ENCODE results near the gene CRY2. TPM values are rescaled to one million over a fixed set of nuclear protein-coding genes. Genes with fewer than 3 reads are reported as not detected.

The CRY2 gene
- total RNA-seq, 2 donors from 2014 or later: 19.8 to 20.1 TPM

DNA sequence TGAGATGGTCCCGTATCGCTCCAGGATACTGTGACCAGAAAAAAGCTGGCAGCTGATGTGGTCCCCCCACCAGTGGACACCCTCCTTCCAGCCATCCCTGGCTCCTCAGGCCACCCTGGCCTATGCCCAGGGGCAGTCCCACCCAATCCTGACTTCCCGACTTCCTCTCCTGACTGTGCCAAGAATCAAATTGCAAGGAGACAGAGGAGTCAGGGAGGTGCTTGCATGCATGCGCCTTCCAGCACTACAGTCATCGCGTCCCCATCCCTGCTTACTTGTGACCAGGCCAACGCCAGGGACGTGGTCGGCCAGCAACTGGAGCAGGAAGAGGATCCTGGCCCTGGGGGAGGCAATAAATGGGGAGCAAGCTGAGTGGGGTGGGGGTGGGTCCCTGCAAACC lies 63.3 kb downstream of the CRY2 start:
- no peak overlapping the region for H3K27ac Mint-ChIP-seq
- H3K4me3 Mint-ChIP-seq: no peak overlapping the region
- H3K27me3 ChIP-seq (ENCODE audit: control insufficient read depth, insufficient read depth, low read length, poor library complexity, severe bottlenecking): no peaks in the 10 kb centered on the region
- no peak overlapping the region for H3K9ac ChIP-seq (ENCODE audit: extremely low read depth, low read length, poor library complexity, severe bottlenecking)
- WGBS, 2 experiments (ENCODE audit: insufficient coverage in 1 of 2, insufficient read length in 1 of 2): 94 to 100% methylated on average over 6 to 9 of the region's 9 CpGs
- H3K4me3 ChIP-seq (ENCODE audit: low read length): no peak overlapping the region
- H3K9me3 Mint-ChIP-seq: no peaks in the 10 kb centered on the region
- no peak overlapping the region for H3K27ac ChIP-seq (ENCODE audit: low read depth, low read length)
- no peaks in the 10 kb centered on the region for H3K9me3 ChIP-seq (ENCODE audit: control insufficient read depth, low read length)
- peaks cover 16% of the 10 kb centered on the region for H3K36me3 Mint-ChIP-seq (ENCODE audit: low read depth)
- H3K4me1 Mint-ChIP-seq: no peaks in the 10 kb centered on the region
- DNase-seq: no peak
- H3K4me1 ChIP-seq (ENCODE audit: control insufficient read depth, insufficient read depth, low read length): no peaks in the 10 kb centered on the region
- H3K36me3 ChIP-seq (ENCODE audit: control insufficient read depth, insufficient read depth, low read length): peaks cover 24% of the 10 kb centered on the region
- TF ChIP-seq, protein P1, sequence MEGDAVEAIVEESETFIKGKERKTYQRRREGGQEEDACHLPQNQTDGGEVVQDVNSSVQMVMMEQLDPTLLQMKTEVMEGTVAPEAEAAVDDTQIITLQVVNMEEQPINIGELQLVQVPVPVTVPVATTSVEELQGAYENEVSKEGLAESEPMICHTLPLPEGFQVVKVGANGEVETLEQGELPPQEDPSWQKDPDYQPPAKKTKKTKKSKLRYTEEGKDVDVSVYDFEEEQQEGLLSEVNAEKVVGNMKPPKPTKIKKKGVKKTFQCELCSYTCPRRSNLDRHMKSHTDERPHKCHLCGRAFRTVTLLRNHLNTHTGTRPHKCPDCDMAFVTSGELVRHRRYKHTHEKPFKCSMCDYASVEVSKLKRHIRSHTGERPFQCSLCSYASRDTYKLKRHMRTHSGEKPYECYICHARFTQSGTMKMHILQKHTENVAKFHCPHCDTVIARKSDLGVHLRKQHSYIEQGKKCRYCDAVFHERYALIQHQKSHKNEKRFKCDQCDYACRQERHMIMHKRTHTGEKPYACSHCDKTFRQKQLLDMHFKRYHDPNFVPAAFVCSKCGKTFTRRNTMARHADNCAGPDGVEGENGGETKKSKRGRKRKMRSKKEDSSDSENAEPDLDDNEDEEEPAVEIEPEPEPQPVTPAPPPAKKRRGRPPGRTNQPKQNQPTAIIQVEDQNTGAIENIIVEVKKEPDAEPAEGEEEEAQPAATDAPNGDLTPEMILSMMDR (conservative IDR thresholded peaks at IDR 0.05): no peak
- no peaks in the 10 kb centered on the region for H3K27me3 Mint-ChIP-seq (ENCODE audit: insufficient read depth)

DNA sequence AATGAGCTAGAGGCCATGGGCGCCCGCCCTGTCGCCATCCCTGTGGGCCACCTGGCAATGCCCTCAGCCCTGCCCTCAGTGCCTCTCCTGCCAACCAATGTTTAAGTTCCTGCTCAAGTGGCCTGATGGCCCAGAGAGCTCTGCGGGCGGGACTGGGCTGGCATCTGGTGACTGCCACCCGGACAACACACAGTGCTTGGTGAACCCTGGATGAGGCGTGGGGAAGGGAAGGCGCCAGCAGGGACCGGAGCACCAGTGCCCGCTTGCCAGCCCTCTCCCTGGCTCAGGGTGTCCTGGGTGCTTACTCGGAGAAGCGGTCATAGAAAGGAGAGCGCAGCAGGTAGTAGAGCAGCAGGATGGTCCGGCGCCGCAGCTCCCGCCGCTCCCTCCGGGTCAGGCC lies 66.2 kb downstream of the CRY2 start:
- DNase-seq: no peak
- no peaks in the 10 kb centered on the region for H3K4me1 ChIP-seq (ENCODE audit: control insufficient read depth, insufficient read depth, low read length)
- Mint-ChIP-seq H3K27ac (no peak overlapping the region), H3K4me1 (no peaks in the 10 kb centered on the region), H3K9me3 (no peaks in the 10 kb centered on the region), H3K27me3 (ENCODE audit: insufficient read depth) (no peaks in the 10 kb centered on the region), H3K4me3 (no peak overlapping the region), H3K36me3 (ENCODE audit: low read depth) (peaks cover 24% of the 10 kb centered on the region)
- no peak overlapping the region for H3K9ac ChIP-seq (ENCODE audit: extremely low read depth, low read length, poor library complexity, severe bottlenecking)
- no peaks in the 10 kb centered on the region for H3K27me3 ChIP-seq (ENCODE audit: control insufficient read depth, insufficient read depth, low read length, poor library complexity, severe bottlenecking)
- H3K9me3 ChIP-seq (ENCODE audit: control insufficient read depth, low read length): no peaks in the 10 kb centered on the region
- H3K4me3 ChIP-seq (ENCODE audit: low read length): no peak overlapping the region
- H3K27ac ChIP-seq (ENCODE audit: low read depth, low read length): no peak overlapping the region
- WGBS, 2 experiments (ENCODE audit: insufficient coverage in 1 of 2, insufficient read length in 1 of 2): 94 to 97% methylated on average over 15 to 19 of the region's 19 CpGs
- TF ChIP-seq, protein P1 (conservative IDR thresholded peaks at IDR 0.05): no peak
- H3K36me3 ChIP-seq (ENCODE audit: control insufficient read depth, insufficient read depth, low read length): peaks cover 24% of the 10 kb centered on the region

DNA sequence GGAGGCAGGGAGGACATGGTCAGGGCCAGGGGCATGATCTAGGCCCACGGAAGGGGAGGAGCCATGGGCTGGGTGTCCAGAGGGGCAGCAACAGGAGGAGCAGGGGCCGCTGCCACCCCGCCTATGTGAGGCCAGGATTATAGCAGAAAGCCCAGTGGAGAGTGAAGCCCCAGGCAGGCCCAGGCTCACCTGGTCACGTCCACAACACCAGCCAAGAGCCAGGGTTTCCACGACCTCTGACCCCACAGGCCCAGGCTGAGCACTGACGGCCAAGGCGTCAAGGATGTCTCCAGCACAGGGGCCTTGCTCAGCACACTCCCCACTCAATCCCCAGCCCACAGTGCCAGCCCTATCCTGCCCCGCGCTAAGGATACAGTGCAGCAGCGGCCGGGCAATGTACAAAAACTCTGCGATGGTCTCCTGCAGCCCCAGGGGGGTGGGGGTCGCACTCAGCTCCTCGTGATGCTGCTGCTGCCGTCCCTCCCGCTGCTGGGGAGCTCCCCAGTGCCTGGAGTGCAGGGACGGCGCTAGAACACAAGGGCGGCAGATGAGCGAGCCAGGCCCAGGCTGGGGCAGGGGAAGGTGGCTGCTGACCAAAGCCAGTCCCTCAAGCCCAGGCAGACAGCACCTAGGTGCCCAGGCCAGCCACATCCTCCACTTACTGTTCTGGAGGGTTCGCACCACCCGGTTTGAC lies 66.8 kb downstream of the CRY2 start:
- DNase-seq: no peak
- Mint-ChIP-seq H3K4me3 (no peak overlapping the region), H3K27ac (no peak overlapping the region), H3K27me3 (ENCODE audit: insufficient read depth) (no peaks in the 10 kb centered on the region), H3K9me3 (no peaks in the 10 kb centered on the region), H3K36me3 (ENCODE audit: low read depth) (peaks cover 24% of the 10 kb centered on the region), H3K4me1 (no peaks in the 10 kb centered on the region)
- no peaks in the 10 kb centered on the region for H3K9me3 ChIP-seq (ENCODE audit: control insufficient read depth, low read length)
- H3K4me1 ChIP-seq (ENCODE audit: control insufficient read depth, insufficient read depth, low read length): no peaks in the 10 kb centered on the region
- H3K9ac ChIP-seq (ENCODE audit: extremely low read depth, low read length, poor library complexity, severe bottlenecking): no peak overlapping the region
- H3K27me3 ChIP-seq (ENCODE audit: control insufficient read depth, insufficient read depth, low read length, poor library complexity, severe bottlenecking): no peaks in the 10 kb centered on the region
- H3K27ac ChIP-seq (ENCODE audit: low read depth, low read length): no peak overlapping the region
- 86 to 87% methylated on average over 19 to 22 of the region's 22 CpGs for WGBS, 2 experiments (ENCODE audit: insufficient coverage in 1 of 2, insufficient read length in 1 of 2)
- TF ChIP-seq, protein P1 (conservative IDR thresholded peaks at IDR 0.05): no peak
- peaks cover 24% of the 10 kb centered on the region for H3K36me3 ChIP-seq (ENCODE audit: control insufficient read depth, insufficient read depth, low read length)
- H3K4me3 ChIP-seq (ENCODE audit: low read length): no peak overlapping the region
